ENCODE data around the gene RGS7BP.
A peak's percentile ranks its signal among the peaks of the same experiment; 100 is the strongest.

The RGS7BP gene

GRCh38 chr5:64507264-64507605, 1.4 kb downstream of the RGS7BP start:
- no peak overlapping the region for H3K27ac ChIP-seq (ENCODE audit: low read depth in 2 of 2, low read length in 2 of 2)
- peaks cover 0 to 4% of the 10 kb centered on the region in 2 donors for H3K27me3 ChIP-seq (ENCODE audit: control insufficient read depth in 2 of 2, insufficient read depth in 2 of 2, low read length in 2 of 2)
- no peaks in the 10 kb centered on the region for H3K36me3 ChIP-seq (ENCODE audit: control insufficient read depth in 2 of 2, insufficient read depth in 2 of 2, low read length in 2 of 2)
- no peaks in the 10 kb centered on the region for H3K4me1 ChIP-seq (ENCODE audit: control insufficient read depth in 2 of 2, insufficient read depth in 2 of 2, low read length in 2 of 2)
- peak overlapping the region in 1 of 2 donors; percentile 58 for H3K4me3 ChIP-seq (ENCODE audit: low read length in 2 of 2)
- H3K9me3 ChIP-seq (ENCODE audit: control insufficient read depth in 2 of 2, low read length in 2 of 2), result no peaks in the 10 kb centered on the region
- no peak overlapping the region for H3K9ac ChIP-seq (ENCODE audit: low read depth in 1 of 2, low read length in 2 of 2)

GRCh38 chr5:64509828-64510227, 4.0 kb downstream of the RGS7BP start:
- Histone ChIP-seq H3K27ac (ENCODE audit: low read depth in 2 of 2, low read length in 2 of 2) (no peak overlapping the region), H3K4me1 (ENCODE audit: control insufficient read depth in 2 of 2, insufficient read depth in 2 of 2, low read length in 2 of 2) (no peaks in the 10 kb centered on the region), H3K9me3 (ENCODE audit: control insufficient read depth in 2 of 2, low read length in 2 of 2) (no peaks in the 10 kb centered on the region), H3K9ac (ENCODE audit: low read depth in 1 of 2, low read length in 2 of 2) (no peak overlapping the region), H3K4me3 (ENCODE audit: low read length in 2 of 2) (no peak overlapping the region), H3K36me3 (ENCODE audit: control insufficient read depth in 2 of 2, insufficient read depth in 2 of 2, low read length in 2 of 2) (no peaks in the 10 kb centered on the region), H3K27me3 (ENCODE audit: control insufficient read depth in 2 of 2, insufficient read depth in 2 of 2, low read length in 2 of 2) (peaks cover 0 to 4% of the 10 kb centered on the region in 2 donors)

- Histone ChIP-seq H3K27ac (ENCODE audit: low read depth in 2 of 2, low read length in 2 of 2) (no peak overlapping the region), H3K4me3 (ENCODE audit: low read length in 2 of 2) (no peak overlapping the region), H3K36me3 (ENCODE audit: control insufficient read depth in 2 of 2, insufficient read depth in 2 of 2, low read length in 2 of 2) (no peaks in the 10 kb centered on the region), H3K27me3 (ENCODE audit: control insufficient read depth in 2 of 2, insufficient read depth in 2 of 2, low read length in 2 of 2) (no peaks in the 10 kb centered on the region), H3K9ac (ENCODE audit: low read depth in 1 of 2, low read length in 2 of 2) (no peak overlapping the region), H3K9me3 (ENCODE audit: control insufficient read depth in 2 of 2, low read length in 2 of 2) (no peaks in the 10 kb centered on the region), H3K4me1 (ENCODE audit: control insufficient read depth in 2 of 2, insufficient read depth in 2 of 2, low read length in 2 of 2) (no peaks in the 10 kb centered on the region)
Observed at GRCh38 chr5:64513492-64513891, 7.7 kb downstream of the RGS7BP start.

- Histone ChIP-seq H3K36me3 (ENCODE audit: control insufficient read depth in 2 of 2, insufficient read depth in 2 of 2, low read length in 2 of 2) (no peaks in the 10 kb centered on the region), H3K9ac (ENCODE audit: low read depth in 1 of 2, low read length in 2 of 2) (no peak overlapping the region), H3K27ac (ENCODE audit: low read depth in 2 of 2, low read length in 2 of 2) (no peak overlapping the region), H3K4me1 (ENCODE audit: control insufficient read depth in 2 of 2, insufficient read depth in 2 of 2, low read length in 2 of 2) (no peaks in the 10 kb centered on the region), H3K4me3 (ENCODE audit: low read length in 2 of 2) (no peak overlapping the region), H3K9me3 (ENCODE audit: control insufficient read depth in 2 of 2, low read length in 2 of 2) (no peaks in the 10 kb centered on the region), H3K27me3 (ENCODE audit: control insufficient read depth in 2 of 2, insufficient read depth in 2 of 2, low read length in 2 of 2) (no peaks in the 10 kb centered on the region)
Observed at GRCh38 chr5:64514612-64515011, 8.8 kb downstream of the RGS7BP start.

- Histone ChIP-seq H3K36me3 (ENCODE audit: control insufficient read depth in 2 of 2, insufficient read depth in 2 of 2, low read length in 2 of 2) (no peaks in the 10 kb centered on the region), H3K9me3 (ENCODE audit: control insufficient read depth in 2 of 2, low read length in 2 of 2) (no peaks in the 10 kb centered on the region)
Observed at GRCh38 chr5:64516216-64516615, 10.4 kb downstream of the RGS7BP start.

GRCh38 chr5:64518793-64519192, 13.0 kb downstream of the RGS7BP start:
- Histone ChIP-seq H3K9me3 (ENCODE audit: control insufficient read depth in 2 of 2, low read length in 2 of 2) (no peaks in the 10 kb centered on the region), H3K36me3 (ENCODE audit: control insufficient read depth in 2 of 2, insufficient read depth in 2 of 2, low read length in 2 of 2) (no peaks in the 10 kb centered on the region), H3K9ac (ENCODE audit: low read depth in 1 of 2, low read length in 2 of 2) (no peak overlapping the region), H3K4me3 (ENCODE audit: low read length in 2 of 2) (no peak overlapping the region), H3K4me1 (ENCODE audit: control insufficient read depth in 2 of 2, insufficient read depth in 2 of 2, low read length in 2 of 2) (no peaks in the 10 kb centered on the region), H3K27ac (ENCODE audit: low read depth in 2 of 2, low read length in 2 of 2) (no peak overlapping the region), H3K27me3 (ENCODE audit: control insufficient read depth in 2 of 2, insufficient read depth in 2 of 2, low read length in 2 of 2) (no peaks in the 10 kb centered on the region)

More at GRCh38 chr5:64516216-64516615, 10.4 kb downstream of the RGS7BP start:
- no peak overlapping the region for H3K27ac ChIP-seq (ENCODE audit: low read depth in 2 of 2, low read length in 2 of 2)
- H3K4me1 ChIP-seq (ENCODE audit: control insufficient read depth in 2 of 2, insufficient read depth in 2 of 2, low read length in 2 of 2), result no peaks in the 10 kb centered on the region
- no peak overlapping the region for H3K4me3 ChIP-seq (ENCODE audit: low read length in 2 of 2)
- H3K27me3 ChIP-seq (ENCODE audit: control insufficient read depth in 2 of 2, insufficient read depth in 2 of 2, low read length in 2 of 2), result no peaks in the 10 kb centered on the region
- no peak overlapping the region for H3K9ac ChIP-seq (ENCODE audit: low read depth in 1 of 2, low read length in 2 of 2)

GRCh38 chr5:64519263-64519662, 13.4 kb downstream of the RGS7BP start:
- no peaks in the 10 kb centered on the region for H3K9me3 ChIP-seq (ENCODE audit: control insufficient read depth in 2 of 2, low read length in 2 of 2)
- no peaks in the 10 kb centered on the region for H3K36me3 ChIP-seq (ENCODE audit: control insufficient read depth in 2 of 2, insufficient read depth in 2 of 2, low read length in 2 of 2)
- no peak overlapping the region for H3K9ac ChIP-seq (ENCODE audit: low read depth in 1 of 2, low read length in 2 of 2)
- H3K4me1 ChIP-seq (ENCODE audit: control insufficient read depth in 2 of 2, insufficient read depth in 2 of 2, low read length in 2 of 2), result no peaks in the 10 kb centered on the region
- H3K4me3 ChIP-seq (ENCODE audit: low read length in 2 of 2), result no peak overlapping the region
- no peaks in the 10 kb centered on the region for H3K27me3 ChIP-seq (ENCODE audit: control insufficient read depth in 2 of 2, insufficient read depth in 2 of 2, low read length in 2 of 2)
- H3K27ac ChIP-seq (ENCODE audit: low read depth in 2 of 2, low read length in 2 of 2), result no peak overlapping the region

GRCh38 chr5:64526734-64527439, 21.1 kb downstream of the RGS7BP start:
- no peak overlapping the region for H3K9ac ChIP-seq (ENCODE audit: low read depth in 1 of 2, low read length in 2 of 2)
- H3K36me3 ChIP-seq (ENCODE audit: control insufficient read depth in 2 of 2, insufficient read depth in 2 of 2, low read length in 2 of 2), result no peaks in the 10 kb centered on the region
- H3K4me3 ChIP-seq (ENCODE audit: low read length in 2 of 2), result no peak overlapping the region
- H3K27me3 ChIP-seq (ENCODE audit: control insufficient read depth in 2 of 2, insufficient read depth in 2 of 2, low read length in 2 of 2), result no peaks in the 10 kb centered on the region
- no peaks in the 10 kb centered on the region for H3K9me3 ChIP-seq (ENCODE audit: control insufficient read depth in 2 of 2, low read length in 2 of 2)
- no peaks in the 10 kb centered on the region for H3K4me1 ChIP-seq (ENCODE audit: control insufficient read depth in 2 of 2, insufficient read depth in 2 of 2, low read length in 2 of 2)
- H3K27ac ChIP-seq (ENCODE audit: low read depth in 2 of 2, low read length in 2 of 2), result no peak overlapping the region

GRCh38 chr5:64530076-64530475, 24.3 kb downstream of the RGS7BP start:
- H3K4me3 ChIP-seq (ENCODE audit: low read length in 2 of 2), result no peak overlapping the region
- no peak overlapping the region for H3K27ac ChIP-seq (ENCODE audit: low read depth in 2 of 2, low read length in 2 of 2)
- H3K9me3 ChIP-seq (ENCODE audit: control insufficient read depth in 2 of 2, low read length in 2 of 2), result no peaks in the 10 kb centered on the region
- no peaks in the 10 kb centered on the region for H3K4me1 ChIP-seq (ENCODE audit: control insufficient read depth in 2 of 2, insufficient read depth in 2 of 2, low read length in 2 of 2)
- no peaks in the 10 kb centered on the region for H3K27me3 ChIP-seq (ENCODE audit: control insufficient read depth in 2 of 2, insufficient read depth in 2 of 2, low read length in 2 of 2)
- H3K36me3 ChIP-seq (ENCODE audit: control insufficient read depth in 2 of 2, insufficient read depth in 2 of 2, low read length in 2 of 2), result no peaks in the 10 kb centered on the region
- H3K9ac ChIP-seq (ENCODE audit: low read depth in 1 of 2, low read length in 2 of 2), result no peak overlapping the region

GRCh38 chr5:64532212-64532611, 26.4 kb downstream of the RGS7BP start:
- Histone ChIP-seq H3K9me3 (ENCODE audit: control insufficient read depth in 2 of 2, low read length in 2 of 2) (no peaks in the 10 kb centered on the region), H3K27me3 (ENCODE audit: control insufficient read depth in 2 of 2, insufficient read depth in 2 of 2, low read length in 2 of 2) (no peaks in the 10 kb centered on the region), H3K36me3 (ENCODE audit: control insufficient read depth in 2 of 2, insufficient read depth in 2 of 2, low read length in 2 of 2) (no peaks in the 10 kb centered on the region), H3K9ac (ENCODE audit: low read depth in 1 of 2, low read length in 2 of 2) (no peak overlapping the region), H3K27ac (ENCODE audit: low read depth in 2 of 2, low read length in 2 of 2) (no peak overlapping the region), H3K4me3 (ENCODE audit: low read length in 2 of 2) (no peak overlapping the region), H3K4me1 (ENCODE audit: control insufficient read depth in 2 of 2, insufficient read depth in 2 of 2, low read length in 2 of 2) (no peaks in the 10 kb centered on the region)

GRCh38 chr5:64532657-64533056, 26.8 kb downstream of the RGS7BP start:
- Histone ChIP-seq H3K4me3 (ENCODE audit: low read length in 2 of 2) (no peak overlapping the region), H3K9me3 (ENCODE audit: control insufficient read depth in 2 of 2, low read length in 2 of 2) (no peaks in the 10 kb centered on the region), H3K9ac (ENCODE audit: low read depth in 1 of 2, low read length in 2 of 2) (no peak overlapping the region), H3K27ac (ENCODE audit: low read depth in 2 of 2, low read length in 2 of 2) (no peak overlapping the region), H3K4me1 (ENCODE audit: control insufficient read depth in 2 of 2, insufficient read depth in 2 of 2, low read length in 2 of 2) (no peaks in the 10 kb centered on the region), H3K27me3 (ENCODE audit: control insufficient read depth in 2 of 2, insufficient read depth in 2 of 2, low read length in 2 of 2) (no peaks in the 10 kb centered on the region), H3K36me3 (ENCODE audit: control insufficient read depth in 2 of 2, insufficient read depth in 2 of 2, low read length in 2 of 2) (no peaks in the 10 kb centered on the region)
